GM21390 (cell line): ENCODE measurements around the gene PPP2R5C.
A peak's percentile ranks its signal among the peaks of the same experiment; 100 is the strongest.
"Not testable (repeated sequence)": the region's sequence is repeated elsewhere in the genome, so short reads cannot be mapped to it uniquely, and the experiment has no call there.

ENCODE experiments used
- ATAC-seq: cut with Tn5 transposase; IDR thresholded peaks from one replicate; pipeline ENCODE4 v1.9.1; 2021; ENCODE audit not compliant: unreplicated experiment

The PPP2R5C gene

GRCh38 chr14:101963656-101964296, 202.3 kb downstream of the PPP2R5C start:
- ATAC-seq, result peak; percentile 1

- peak; percentile 75 for ATAC-seq
Measured at GRCh38 chr14:101964297-101965180, 203.0 kb downstream of the PPP2R5C start, which contains the start of gene DYNC1H1. TSS of gene DYNC1H1 (plus strand) at chr14:101964573. CDS start at chr14:101964692, 119 bp downstream.

- ATAC-seq, result peak; percentile 36
Measured at GRCh38 chr14:101965181-101965544, 203.7 kb downstream of the PPP2R5C start.

GRCh38 chr14:101965770-101966722, 204.5 kb downstream of the PPP2R5C start:
- ATAC-seq, result no peak

GRCh38 chr14:101966742-101967141, 205.2 kb downstream of the PPP2R5C start:
- ATAC-seq, result no peak

- no peak for ATAC-seq
Measured at GRCh38 chr14:101968186-101968585, 206.7 kb downstream of the PPP2R5C start.

- no peak for ATAC-seq
Measured at GRCh38 chr14:101969481-101969880, 208.0 kb downstream of the PPP2R5C start.

- ATAC-seq, result no peak
Measured at GRCh38 chr14:101970830-101971400, 209.4 kb downstream of the PPP2R5C start.

GRCh38 chr14:101971458-101971857, 209.9 kb downstream of the PPP2R5C start:
- ATAC-seq, result not testable (repeated sequence)

GRCh38 chr14:101972126-101972866, 210.8 kb downstream of the PPP2R5C start:
- ATAC-seq, result no peak

- ATAC-seq, result no peak
Measured at GRCh38 chr14:101973356-101973755, 211.8 kb downstream of the PPP2R5C start.

GRCh38 chr14:101975231-101975630, 213.7 kb downstream of the PPP2R5C start:
- no peak for ATAC-seq
